AG04450 (cell line): ENCODE data around the gene ST3GAL3. TPM values are rescaled to one million over a fixed set of nuclear protein-coding genes. Genes with fewer than 3 reads are reported as not detected.

Source experiments
- CTCF ChIA-PET: fragments of 300-600, 350-600 bp; formaldehyde crosslinking; extraction: SDS; loops from one replicate; lab custom pipeline; 2022; ENCODE audit warnings: antibody characterized with exemption, inconsistent platforms; lab: Charles Lee
- POLR2A ChIA-PET: fragments of 350-600 bp; formaldehyde crosslinking; extraction: SDS; loops from one replicate; lab custom pipeline; 2021; ENCODE audit warnings: antibody characterized with exemption, inconsistent platforms; lab: Yijun Ruan, JAX
- DNase-seq: peaks from one replicate; pipeline ENCODE4 v3.0.0-alpha.2; 2011; ENCODE audit warnings: low read depth, low spot score
- H3K27ac ChIP-seq: one replicate; pipeline ENCODE4 v1.5.1; 2012; ENCODE audit warnings: low read depth, low read length, control low read depth
- H3K27me3 ChIP-seq: one replicate; pipeline ENCODE4 v1.6.0; 2012; ENCODE audit warnings: low read length; ENCODE audit not compliant: control insufficient read depth, insufficient read depth
- H3K4me3 ChIP-seq: 2 replicates; pipeline ENCODE4 v1.5.1; 2011; ENCODE audit warnings: mild to moderate bottlenecking, low read depth, low read length, control low read depth
- H3K9me3 ChIP-seq: 2 replicates; pipeline ENCODE4 v1.5.1; 2012; ENCODE audit warnings: low read length; ENCODE audit not compliant: control insufficient read depth, insufficient read depth
- CTCF ChIP-seq: IDR thresholded peaks from 2 replicates; pipeline ENCODE4 v1.5.1; 2011; ENCODE audit warnings: low read depth, low read length, control low read depth, inconsistent platforms
- polyA plus RNA-seq: library from polyadenylated mRNA; depleted of rRNA; stranded (reverse); fragments of >200 nt; gene quantifications from 2 replicates; pipeline ENCODE4 v1.2.3, GENCODE V29; 2011

Gene ST3GAL3
- polyA plus RNA-seq, 1 experiment, result 11.5 TPM

GRCh38 chr1:43803105-43803504 lies 95.8 kb downstream of the ST3GAL3 start:
- ChIA-PET POLR2A (no interaction called here), CTCF (no interaction called here)
- Histone ChIP-seq H3K4me3 (no peak overlapping the region), H3K27me3 (no peaks in the 10 kb centered on the region), H3K9me3 (peaks cover under 1% of the 10 kb centered on the region), H3K27ac (no peak overlapping the region)
- TF ChIP-seq CTCF, result no peak
- no peak for DNase-seq

DNA sequence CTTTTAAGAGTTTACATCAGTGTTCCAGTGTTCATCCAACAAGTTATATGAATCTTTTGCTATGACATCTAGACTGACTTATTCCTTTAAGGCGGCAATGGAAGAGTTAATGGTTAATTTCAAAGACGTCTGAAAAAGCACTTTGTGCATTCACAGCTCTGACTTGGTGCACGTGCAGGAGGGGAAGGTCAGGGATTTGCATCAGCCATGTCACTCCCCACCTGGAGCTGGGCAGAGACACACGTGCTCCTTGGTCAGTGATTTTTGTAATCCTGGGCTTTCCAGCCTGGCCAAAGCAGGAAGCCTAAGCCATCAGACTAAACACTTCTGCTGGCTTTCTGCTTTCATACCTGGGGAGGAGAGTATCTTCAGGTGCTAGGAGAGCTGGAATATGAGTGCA lies 96.3 kb downstream of the ST3GAL3 start:
- no peak for DNase-seq
- TF ChIP-seq CTCF, result no peak
- no peak overlapping the region for H3K4me3 ChIP-seq
- no peak overlapping the region for H3K27ac ChIP-seq
- ChIA-PET POLR2A (no interaction called here), CTCF (no interaction called here)
- peaks cover 6% of the 10 kb centered on the region for H3K9me3 ChIP-seq
- no peaks in the 10 kb centered on the region for H3K27me3 ChIP-seq

DNA sequence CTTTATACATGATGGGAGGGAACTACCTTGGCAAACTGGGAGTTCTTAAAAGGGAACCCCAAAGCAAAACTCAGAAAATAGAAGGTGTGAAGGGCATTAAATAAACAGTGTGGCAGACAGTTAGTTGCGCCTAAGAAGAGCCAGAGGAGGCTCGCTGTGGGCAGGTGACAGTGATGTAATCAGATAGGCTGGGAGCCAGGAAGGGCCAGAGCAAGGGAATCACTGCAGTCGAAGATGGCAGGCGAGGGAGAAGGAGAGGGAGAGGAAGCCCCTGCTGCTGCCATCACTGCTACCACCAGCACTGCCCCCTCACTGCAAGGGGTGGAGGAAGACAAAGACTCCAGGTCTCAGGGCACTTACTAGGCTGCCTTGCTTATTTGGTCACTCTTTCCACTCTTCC lies 97.2 kb downstream of the ST3GAL3 start:
- Histone ChIP-seq H3K27ac (no peak overlapping the region), H3K4me3 (no peak overlapping the region), H3K9me3 (peaks cover 12% of the 10 kb centered on the region), H3K27me3 (no peaks in the 10 kb centered on the region)
- ChIA-PET POLR2A (no interaction called here), CTCF (no interaction called here)
- TF ChIP-seq CTCF, result no peak
- DNase-seq, result no peak

DNA sequence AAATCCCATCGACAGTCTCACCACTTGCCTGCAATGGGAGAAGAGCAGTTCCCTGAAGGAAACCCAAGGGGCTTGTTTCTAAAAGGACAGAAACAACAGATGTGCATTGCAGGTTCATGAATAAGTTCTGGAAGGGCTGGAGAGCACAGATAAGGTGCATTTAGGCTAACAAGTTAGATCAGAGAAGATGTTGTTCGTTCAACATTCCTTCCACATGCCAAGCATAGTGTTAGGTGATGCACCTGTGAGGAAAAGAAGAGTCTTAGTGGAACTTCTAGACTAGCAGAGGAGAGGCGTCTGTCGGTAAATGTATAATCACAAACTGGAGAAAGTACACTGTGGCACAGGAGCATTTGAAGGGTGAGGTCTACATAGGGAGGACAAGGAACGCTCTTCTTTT lies 98.0 kb downstream of the ST3GAL3 start:
- no peak for DNase-seq
- no peak overlapping the region for H3K27ac ChIP-seq
- H3K27me3 ChIP-seq, result no peaks in the 10 kb centered on the region
- ChIA-PET POLR2A (no interaction called here), CTCF (no interaction called here)
- no peak overlapping the region for H3K4me3 ChIP-seq
- peaks cover 13% of the 10 kb centered on the region for H3K9me3 ChIP-seq
- TF ChIP-seq CTCF, result no peak

GRCh38 chr1:43806183-43806582 lies 98.8 kb downstream of the ST3GAL3 start:
- CTCF ChIA-PET, result no interaction called here
- Histone ChIP-seq H3K4me3 (no peak overlapping the region), H3K27me3 (no peaks in the 10 kb centered on the region), H3K9me3 (peaks cover 13% of the 10 kb centered on the region), H3K27ac (no peak overlapping the region)
- TF ChIP-seq CTCF, result no peak
- DNase-seq, result no peak
- POLR2A ChIA-PET, result no interaction called here
